Measurements from ENCODE around the gene OR6C65.

OR6C65 gene

DNA sequence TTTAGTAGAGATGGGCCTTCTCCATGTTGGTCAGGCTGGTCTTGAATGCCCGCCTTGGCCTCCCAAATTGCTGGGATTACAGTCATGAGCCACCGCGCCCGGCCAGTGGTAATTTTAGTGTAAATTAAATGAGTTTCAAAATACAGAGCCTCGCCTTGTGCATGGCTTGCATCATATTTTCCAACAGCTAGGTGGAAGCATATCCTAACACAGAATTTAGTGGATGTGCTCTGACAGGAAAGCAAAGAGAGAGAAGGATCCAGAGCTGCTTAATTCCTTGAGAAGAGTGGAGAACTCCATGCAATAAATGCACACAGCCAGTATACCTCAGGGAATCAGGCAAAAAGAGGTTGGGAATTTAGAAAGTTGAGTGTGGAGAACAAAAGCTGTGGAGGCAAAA lies 46.0 kb downstream of the OR6C65 start:
- no peak overlapping the region for H3K4me3 ChIP-seq (ENCODE audit: extremely low read depth, insufficient read depth, low read length, poor library complexity, severe bottlenecking)
- 92 to 100% methylated on average over 1 to 5 of the region's 5 CpGs for WGBS, 2 experiments (ENCODE audit: insufficient coverage in 2 of 2)
- H3K27ac ChIP-seq (ENCODE audit: low read depth, low read length, severe bottlenecking), result no peak overlapping the region
- H3K9me3 ChIP-seq (ENCODE audit: control insufficient read depth, low read length), result no peaks in the 10 kb centered on the region
- H3K4me1 ChIP-seq (ENCODE audit: control insufficient read depth, insufficient read depth, low read length, poor library complexity, severe bottlenecking), result no peaks in the 10 kb centered on the region
- no peaks in the 10 kb centered on the region for H3K36me3 ChIP-seq (ENCODE audit: control insufficient read depth, insufficient read depth, low read length)

DNA sequence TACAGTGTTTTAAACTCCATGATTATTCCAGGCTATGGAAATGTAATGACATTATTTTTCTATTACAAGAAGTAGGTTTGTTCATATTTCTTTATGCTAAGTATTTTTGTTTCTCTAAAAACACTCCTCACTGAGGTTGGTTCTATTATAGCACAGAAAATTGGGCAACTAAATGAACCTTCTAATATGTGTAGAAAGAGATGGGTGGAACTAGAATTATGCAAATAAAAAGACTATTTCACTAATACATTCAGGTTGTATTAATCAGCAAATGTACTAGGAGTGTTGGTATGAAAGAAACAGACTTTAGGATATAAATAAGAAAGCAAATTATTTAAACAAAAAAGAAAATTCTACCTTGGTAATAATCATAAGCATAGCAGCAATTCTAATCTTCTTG lies 48.5 kb downstream of the OR6C65 start:
- no peak overlapping the region for H3K4me3 ChIP-seq (ENCODE audit: extremely low read depth, insufficient read depth, low read length, poor library complexity, severe bottlenecking)
- no peaks in the 10 kb centered on the region for H3K36me3 ChIP-seq (ENCODE audit: control insufficient read depth, insufficient read depth, low read length)
- H3K27ac ChIP-seq (ENCODE audit: low read depth, low read length, severe bottlenecking), result no peak overlapping the region
- no peaks in the 10 kb centered on the region for H3K4me1 ChIP-seq (ENCODE audit: control insufficient read depth, insufficient read depth, low read length, poor library complexity, severe bottlenecking)
- no peaks in the 10 kb centered on the region for H3K9me3 ChIP-seq (ENCODE audit: control insufficient read depth, low read length)

Measured in mesodermal cell (in vitro differentiated cells).